HG03196 (cell line): ENCODE results near the gene ADAT1.
"Not testable (repeated sequence)": the region's sequence is repeated elsewhere in the genome, so short reads cannot be mapped to it uniquely, and the experiment has no call there.

Experiments
- ATAC-seq: cut with Tn5 transposase; IDR thresholded peaks from one replicate; pipeline ENCODE4 v1.9.1; 2021; ENCODE audit not compliant: unreplicated experiment

ADAT1 gene

GRCh38 chr16:75621170-75621477, 2.0 kb downstream of the ADAT1 start:
- ATAC-seq, result no peak

- no peak for ATAC-seq
Measured at GRCh38 chr16:75620326-75621169, 2.5 kb downstream of the ADAT1 start.

- no peak for ATAC-seq
Measured at GRCh38 chr16:75618780-75619179, 4.3 kb downstream of the ADAT1 start.

GRCh38 chr16:75617121-75617520, 6.0 kb downstream of the ADAT1 start:
- no peak for ATAC-seq

GRCh38 chr16:75616521-75617010, 6.5 kb downstream of the ADAT1 start:
- no peak for ATAC-seq

GRCh38 chr16:75615619-75616018, 7.5 kb downstream of the ADAT1 start:
- no peak for ATAC-seq

GRCh38 chr16:75614066-75614897, 8.8 kb downstream of the ADAT1 start:
- ATAC-seq, result no peak

GRCh38 chr16:75606507-75606906, 16.6 kb downstream of the ADAT1 start:
- ATAC-seq, result no peak

- ATAC-seq, result no peak
Measured at GRCh38 chr16:75603241-75603640, 19.8 kb downstream of the ADAT1 start.

- no peak for ATAC-seq
Measured at GRCh38 chr16:75599452-75600277, 23.4 kb downstream of the ADAT1 start.

- ATAC-seq, result no peak
Measured at GRCh38 chr16:75593825-75594820, 29.0 kb downstream of the ADAT1 start.

GRCh38 chr16:75593308-75593707, 29.8 kb downstream of the ADAT1 start:
- no peak for ATAC-seq

GRCh38 chr16:75591927-75592326, 31.2 kb downstream of the ADAT1 start:
- ATAC-seq, result not testable (repeated sequence)

GRCh38 chr16:75590920-75591843, 31.9 kb downstream of the ADAT1 start:
- ATAC-seq, result no peak

GRCh38 chr16:75589306-75589705, 33.8 kb downstream of the ADAT1 start:
- no peak for ATAC-seq

GRCh38 chr16:75588716-75589115, 34.4 kb downstream of the ADAT1 start:
- ATAC-seq, result no peak

GRCh38 chr16:75584108-75584507, 39.0 kb downstream of the ADAT1 start:
- no peak for ATAC-seq

- no peak for ATAC-seq
Measured at GRCh38 chr16:75579281-75579834, 43.7 kb downstream of the ADAT1 start.

GRCh38 chr16:75578725-75579124, 44.4 kb downstream of the ADAT1 start:
- ATAC-seq, result no peak
